ENCODE data around the gene CXorf49.

CXorf49 gene

GRCh38 chrX:71671043-71671780 is 46.9 kb downstream of the CXorf49 start:
- DNase-seq, result peak; percentile 82

GRCh38 chrX:71669947-71670346 is 48.1 kb downstream of the CXorf49 start:
- peak; percentile 67 for DNase-seq

GRCh38 chrX:71669492-71669891 is 48.6 kb downstream of the CXorf49 start:
- DNase-seq, result peak; percentile 50

- peak; percentile 54 for DNase-seq
Measured at GRCh38 chrX:71668248-71668595, 49.9 kb downstream of the CXorf49 start.

GRCh38 chrX:71667328-71668247 is 50.5 kb downstream of the CXorf49 start, which contains the start of gene LOC101059915:
TSS of gene LOC101059915 (plus strand) at chrX:71667546.
- peak; percentile 51 for DNase-seq

GRCh38 chrX:71666240-71667223 is 51.6 kb downstream of the CXorf49 start:
- peak; percentile 53 for DNase-seq

- DNase-seq, result peak; percentile 54
Measured at GRCh38 chrX:71665747-71666146, 52.3 kb downstream of the CXorf49 start.

GRCh38 chrX:71664889-71665491 is 53.1 kb downstream of the CXorf49 start:
- DNase-seq, result peak; percentile 55

Data from activated CD8-positive, alpha-beta memory T cell treated with anti-CD3 and anti-CD28 coated beads for 24 hours (primary cell).